Peyer's patch (tissue), 4 donors: Measurements from ENCODE around the gene XAF1. TPM values are rescaled to one million over a fixed set of nuclear protein-coding genes. Genes with fewer than 3 reads are reported as not detected.
A peak's percentile ranks its signal among the peaks of the same experiment; 100 is the strongest.
"Not testable (repeated sequence)": the region's sequence is repeated elsewhere in the genome, so short reads cannot be mapped to it uniquely, and the experiment has no call there.

ENCODE experiments used
- DNase-seq, 3 donors: peaks; one replicate each; pipeline ENCODE4 v3.0.0-alpha.2; 2017 to 2019
- H3K27ac ChIP-seq, 4 donors: fragments of 200-600 bp; sonication (generic); one replicate each; pipeline ENCODE4 v1.5.1; 2016 to 2019
- H3K27me3 ChIP-seq, 2 donors: fragments of 200-600 bp; sonication (generic); one replicate each; pipeline ENCODE4 v1.5.1; 2019
- H3K36me3 ChIP-seq, 3 donors: fragments of 200-600 bp; sonication (generic); one replicate each; pipeline ENCODE4 v1.5.1; 2016 to 2019
- H3K4me1 ChIP-seq, 4 donors: fragments of 200-600 bp; sonication (generic); one replicate each; pipeline ENCODE4 v1.5.1; 2016 to 2019
- H3K4me3 ChIP-seq, 4 donors: fragments of 200-600 bp; sonication (generic); 1 replicate in 3 of 4; 2 replicates in 1 of 4; pipeline ENCODE4 v1.5.1; 2016 to 2019; ENCODE audit warnings: mild to moderate bottlenecking in 1 of 4
- H3K9me3 ChIP-seq, 4 donors: fragments of 200-600 bp; sonication (generic); one replicate each; pipeline ENCODE4 v1.5.1; 2016 to 2019; ENCODE audit warnings: mild to moderate bottlenecking in 1 of 4
- POLR2A ChIP-seq, 2 donors: fragments of 450-650 bp; IDR thresholded peaks; one replicate each; pipeline ENCODE4 v1.5.1; 2017; ENCODE audit warnings: antibody characterized with exemption in 2 of 2, mild to moderate bottlenecking in 2 of 2, moderate library complexity in 2 of 2
- total RNA-seq, 4 donors: library from RNA; depleted of rRNA; stranded (reverse); fragments of >200 nt; gene quantifications; one replicate each; pipeline ENCODE4 v1.1.0, GENCODE V29; 2016
- TF ChIP-seq, protein P1 (sequence below), 6 experiments: fragments of 450-650 bp in 4 of 6; fragments of 200-600 bp in 2 of 6; sonication (generic) in 1 of 6; IDR thresholded peaks; one replicate each; pipeline ENCODE4 v1.5.1; 2017 to 2019; ENCODE audit warnings: antibody characterized with exemption in 6 of 6, mild to moderate bottlenecking in 3 of 6, moderate library complexity in 1 of 6

XAF1 gene
- total RNA-seq, 4 donors from 2014 or later = 29.9 to 218 (median 36.3) TPM

DNA sequence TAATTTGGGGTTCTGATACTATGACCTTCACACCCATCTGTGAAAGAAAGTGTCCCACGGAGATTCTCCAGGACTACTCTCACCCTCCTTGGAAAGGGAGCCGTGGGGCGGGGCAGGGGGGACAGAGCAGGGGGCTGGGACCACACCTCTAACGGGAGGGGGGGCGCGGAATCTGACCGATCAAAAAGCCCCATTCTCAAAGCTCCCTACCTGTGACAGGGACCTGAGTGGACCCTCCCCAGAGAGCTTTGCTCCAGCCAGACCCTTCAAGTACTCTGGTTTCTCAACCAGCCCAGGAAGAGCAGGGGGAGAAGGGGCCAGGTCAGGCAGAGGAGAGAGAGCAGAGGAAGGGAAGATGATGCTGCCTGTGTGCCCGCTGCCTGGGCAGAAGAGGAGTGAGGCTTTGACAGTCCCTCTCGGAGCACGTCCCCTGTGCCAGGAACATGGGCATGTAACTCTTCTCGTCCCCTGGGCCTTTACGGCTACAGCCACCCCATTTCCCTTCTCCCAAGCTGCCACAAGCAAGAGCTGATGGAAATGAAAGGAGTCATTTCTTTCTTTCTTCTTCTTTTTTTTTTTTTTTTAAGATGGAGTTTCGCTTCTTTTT lies 682 bp downstream of the XAF1 start:
- Histone ChIP-seq H3K36me3 (peaks cover 0 to 35% (median 0%) of the 10 kb centered on the region in 3 donors), H3K4me1 (peaks cover 0 to 41% (median 6%) of the 10 kb centered on the region in 4 donors), H3K4me3 (peak overlapping the region; percentile 53 to 70 (median 59)), H3K27me3 (no peaks in the 10 kb centered on the region), H3K27ac (peak overlapping the region; percentile 75 to 86 (median 80)), H3K9me3 (no peaks in the 10 kb centered on the region)
- DNase-seq = no peak
- TF ChIP-seq POLR2A (IDR thresholded peaks at IDR 0.05) = no peak
- TF ChIP-seq, protein P1, sequence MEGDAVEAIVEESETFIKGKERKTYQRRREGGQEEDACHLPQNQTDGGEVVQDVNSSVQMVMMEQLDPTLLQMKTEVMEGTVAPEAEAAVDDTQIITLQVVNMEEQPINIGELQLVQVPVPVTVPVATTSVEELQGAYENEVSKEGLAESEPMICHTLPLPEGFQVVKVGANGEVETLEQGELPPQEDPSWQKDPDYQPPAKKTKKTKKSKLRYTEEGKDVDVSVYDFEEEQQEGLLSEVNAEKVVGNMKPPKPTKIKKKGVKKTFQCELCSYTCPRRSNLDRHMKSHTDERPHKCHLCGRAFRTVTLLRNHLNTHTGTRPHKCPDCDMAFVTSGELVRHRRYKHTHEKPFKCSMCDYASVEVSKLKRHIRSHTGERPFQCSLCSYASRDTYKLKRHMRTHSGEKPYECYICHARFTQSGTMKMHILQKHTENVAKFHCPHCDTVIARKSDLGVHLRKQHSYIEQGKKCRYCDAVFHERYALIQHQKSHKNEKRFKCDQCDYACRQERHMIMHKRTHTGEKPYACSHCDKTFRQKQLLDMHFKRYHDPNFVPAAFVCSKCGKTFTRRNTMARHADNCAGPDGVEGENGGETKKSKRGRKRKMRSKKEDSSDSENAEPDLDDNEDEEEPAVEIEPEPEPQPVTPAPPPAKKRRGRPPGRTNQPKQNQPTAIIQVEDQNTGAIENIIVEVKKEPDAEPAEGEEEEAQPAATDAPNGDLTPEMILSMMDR (IDR thresholded peaks at IDR 0.05) = no peak

DNA sequence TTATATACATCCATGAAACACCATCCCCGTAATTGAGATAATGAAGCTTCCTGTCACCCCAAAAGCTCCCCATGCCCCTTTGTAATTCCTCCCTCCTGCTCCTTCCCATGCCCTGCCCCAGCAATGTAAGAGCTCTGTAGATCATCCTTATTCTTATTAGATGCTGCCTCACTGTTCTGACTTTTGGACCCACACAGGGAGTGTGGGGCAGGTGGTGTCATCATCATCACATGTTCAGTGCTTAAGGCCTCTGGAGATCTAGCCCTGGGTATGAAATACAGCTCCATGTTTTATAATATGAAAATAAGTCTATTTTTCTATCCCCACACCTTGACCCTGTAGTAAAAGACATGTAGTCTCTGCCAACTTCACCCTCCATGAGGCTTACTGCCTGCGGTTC lies 1.9 kb downstream of the XAF1 start:
- Histone ChIP-seq H3K4me3 (no peak overlapping the region), H3K9me3 (no peaks in the 10 kb centered on the region), H3K27ac (no peak overlapping the region), H3K36me3 (peaks cover 0 to 46% (median 0%) of the 10 kb centered on the region in 3 donors), H3K27me3 (no peaks in the 10 kb centered on the region), H3K4me1 (peaks cover 0 to 40% (median 6%) of the 10 kb centered on the region in 4 donors)
- DNase-seq = no peak
- TF ChIP-seq POLR2A (IDR thresholded peaks at IDR 0.05) = no peak
- TF ChIP-seq, protein P1 (IDR thresholded peaks at IDR 0.05) = no peak

DNA sequence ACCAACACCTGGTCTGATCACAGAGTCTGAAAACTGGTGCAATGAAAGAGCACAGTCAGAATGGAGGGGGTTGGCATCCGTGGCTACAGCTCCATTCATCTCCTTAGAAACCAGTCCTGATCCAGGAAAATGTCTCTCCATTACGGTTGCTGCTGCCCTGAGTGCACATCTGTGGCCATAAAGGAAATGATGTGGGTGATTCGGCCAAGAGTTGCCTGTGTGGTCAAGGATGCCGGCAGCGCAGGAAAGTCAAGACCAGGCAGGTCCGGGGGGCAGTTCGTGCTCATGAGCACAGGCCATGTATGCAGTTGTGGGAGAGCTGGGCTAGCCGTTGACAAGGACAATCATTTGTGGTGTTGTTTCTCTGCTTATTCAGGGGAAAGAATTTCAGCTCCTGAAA lies 5.9 kb downstream of the XAF1 start:
- no peak for TF ChIP-seq POLR2A (IDR thresholded peaks at IDR 0.05)
- TF ChIP-seq, protein P1 (IDR thresholded peaks at IDR 0.05) = no peak
- H3K36me3 ChIP-seq = peaks cover 0 to 80% (median 0%) of the 10 kb centered on the region in 3 donors

GRCh38 chr17:6768447-6768846 lies 12.6 kb downstream of the XAF1 start:
- Histone ChIP-seq H3K4me1 (no peaks in the 10 kb centered on the region), H3K27ac (no peak overlapping the region), H3K4me3 (no peak overlapping the region), H3K9me3 (peaks cover 0 to 10% (median 2%) of the 10 kb centered on the region in 4 donors), H3K27me3 (no peaks in the 10 kb centered on the region), H3K36me3 (peaks cover 0 to 91% (median 0%) of the 10 kb centered on the region in 3 donors)
- no peak for DNase-seq
- TF ChIP-seq, protein P1 (IDR thresholded peaks at IDR 0.05) = no peak
- no peak for TF ChIP-seq POLR2A (IDR thresholded peaks at IDR 0.05)

More for the DNA sequence above, 5.9 kb downstream of the XAF1 start:
- DNase-seq = no peak
- Histone ChIP-seq H3K27ac (no peak overlapping the region), H3K4me3 (no peak overlapping the region), H3K4me1 (peaks cover 0 to 17% (median 3%) of the 10 kb centered on the region in 4 donors), H3K27me3 (no peaks in the 10 kb centered on the region), H3K9me3 (no peaks in the 10 kb centered on the region)

- Histone ChIP-seq H3K4me3 (no peak overlapping the region), H3K36me3 (peaks cover 0 to 72% (median 0%) of the 10 kb centered on the region in 3 donors), H3K27me3 (no peaks in the 10 kb centered on the region)
Observed at GRCh38 chr17:6772016-6772415, 16.2 kb downstream of the XAF1 start.

DNA sequence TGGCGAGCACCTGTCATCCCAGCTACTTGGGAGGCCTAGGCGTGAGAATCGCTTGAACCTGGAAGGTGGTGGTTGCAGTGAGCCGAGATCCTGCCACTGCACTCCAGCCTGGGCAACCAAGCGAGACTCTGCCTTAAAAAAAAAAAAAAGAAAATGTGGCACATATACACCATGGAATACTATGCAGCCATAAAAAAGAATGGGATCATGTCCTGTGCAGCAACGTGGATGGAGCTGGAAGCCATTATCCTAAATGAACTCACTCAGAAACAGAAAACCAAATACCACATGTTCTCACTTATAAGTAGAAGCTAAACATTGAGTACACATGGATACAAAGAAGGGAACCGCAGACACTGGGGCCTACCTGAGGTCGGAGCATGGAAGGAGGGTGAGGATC lies 19.1 kb downstream of the XAF1 start:
- DNase-seq, H3K4me3 ChIP-seq, H3K4me1 ChIP-seq, H3K27me3 ChIP-seq, H3K27ac ChIP-seq: not testable (repeated sequence)
- H3K9me3 ChIP-seq = peaks cover 0 to 14% (median 2%) of the 10 kb centered on the region in 4 donors
- H3K36me3 ChIP-seq = peaks cover 0 to 43% (median 0%) of the 10 kb centered on the region in 3 donors

More at GRCh38 chr17:6772016-6772415, 16.2 kb downstream of the XAF1 start:
- Histone ChIP-seq H3K27ac (no peak overlapping the region), H3K4me1 (peaks cover 0 to 10% (median 0%) of the 10 kb centered on the region in 4 donors), H3K9me3 (peaks cover 0 to 18% (median 6%) of the 10 kb centered on the region in 4 donors)
- no peak for TF ChIP-seq POLR2A (IDR thresholded peaks at IDR 0.05)
- TF ChIP-seq, protein P1 (IDR thresholded peaks at IDR 0.05) = no peak
- no peak for DNase-seq
